Osteocyte (in vitro differentiated cells): ENCODE results near the gene RABGAP1L. TPM values are rescaled to one million over a fixed set of nuclear protein-coding genes. Genes with fewer than 3 reads are reported as not detected.
"Not testable (repeated sequence)": the region's sequence is repeated elsewhere in the genome, so short reads cannot be mapped to it uniquely, and the experiment has no call there.

ENCODE experiments used
- DNase-seq: peaks from one replicate; pipeline ENCODE4 v3.0.0; 2021; ENCODE audit warnings: mixed read lengths; ENCODE audit not compliant: unreplicated experiment; ENCODE audit errors: extremely low spot score
- H3K27ac Mint-ChIP-seq: one replicate; pipeline ENCODE4 v1.8.0; 2021; ENCODE audit warnings: mild to moderate bottlenecking, mixed read lengths; ENCODE audit not compliant: unreplicated experiment
- H3K27me3 Mint-ChIP-seq: one replicate; pipeline ENCODE4 v1.8.0; 2021; ENCODE audit warnings: mixed read lengths; ENCODE audit not compliant: unreplicated experiment
- H3K36me3 Mint-ChIP-seq: one replicate; pipeline ENCODE4 v1.8.0; 2021; ENCODE audit warnings: mixed read lengths; ENCODE audit not compliant: unreplicated experiment
- H3K4me1 Mint-ChIP-seq: one replicate; pipeline ENCODE4 v1.8.0; 2021; ENCODE audit warnings: mixed read lengths; ENCODE audit not compliant: unreplicated experiment
- H3K4me3 Mint-ChIP-seq: one replicate; pipeline ENCODE4 v1.8.0; 2021; ENCODE audit warnings: mild to moderate bottlenecking, moderate library complexity, mixed read lengths; ENCODE audit not compliant: unreplicated experiment
- H3K9me3 Mint-ChIP-seq: one replicate; pipeline ENCODE4 v1.8.0; 2021; ENCODE audit warnings: mixed read lengths; ENCODE audit not compliant: unreplicated experiment
- CTCF ChIP-seq: fragments of 200-600 bp; sonication (generic); IDR thresholded peaks from 2 replicates; pipeline ENCODE4 v1.5.0; 2021; ENCODE audit warnings: antibody characterized with exemption, mild to moderate bottlenecking, moderate library complexity
- total RNA-seq: library from RNA; stranded (reverse); gene quantifications from 2 replicates; pipeline ENCODE4 v1.2.1, GENCODE V29; 2021

Gene RABGAP1L
- total RNA-seq, 1 donor from 2014 or later: 29.3 TPM

GRCh38 chr1:175019524-175019923 lies 860.2 kb downstream of the RABGAP1L start:
- H3K9me3 Mint-ChIP-seq: peaks cover under 1% of the 10 kb centered on the region
- peaks cover 18% of the 10 kb centered on the region for H3K36me3 Mint-ChIP-seq
- H3K27me3 Mint-ChIP-seq: no peaks in the 10 kb centered on the region
- DNase-seq: no peak
- H3K4me1 Mint-ChIP-seq: peaks cover 27% of the 10 kb centered on the region
- no peak overlapping the region for H3K27ac Mint-ChIP-seq
- no peak overlapping the region for H3K4me3 Mint-ChIP-seq
- no peak for TF ChIP-seq CTCF

GRCh38 chr1:175023043-175023921 lies 864.0 kb downstream of the RABGAP1L start, which contains the start of gene MRPS14:
Gene MRPS14 (minus strand): TSS chr1:175023425. CDS start chr1:175023408, 17 bp downstream.
- H3K36me3 Mint-ChIP-seq: peaks cover 3% of the 10 kb centered on the region
- peak within 1 kb of the TSS; percentile 89 for H3K4me3 Mint-ChIP-seq
- no peaks in the 10 kb centered on the region for H3K27me3 Mint-ChIP-seq
- DNase-seq: peak; percentile 99
- TF ChIP-seq CTCF: no peak
- peaks cover 22% of the 10 kb centered on the region for H3K4me1 Mint-ChIP-seq
- H3K9me3 Mint-ChIP-seq: peaks cover 6% of the 10 kb centered on the region
- H3K27ac Mint-ChIP-seq: peak within 1 kb of the TSS; percentile 99

- H3K4me1 Mint-ChIP-seq: peaks cover 22% of the 10 kb centered on the region
- not testable (repeated sequence) for DNase-seq, H3K9me3 Mint-ChIP-seq, H3K27me3 Mint-ChIP-seq, H3K36me3 Mint-ChIP-seq
- peak overlapping the region; percentile 99 for H3K27ac Mint-ChIP-seq
- peak overlapping the region; percentile 89 for H3K4me3 Mint-ChIP-seq
These were observed 864.6 kb downstream of the RABGAP1L start for GRCh38 chr1:175023922-175024242.

- H3K9me3 Mint-ChIP-seq: peaks cover 6% of the 10 kb centered on the region
- no peak overlapping the region for H3K4me3 Mint-ChIP-seq
- H3K27me3 Mint-ChIP-seq: no peaks in the 10 kb centered on the region
- H3K4me1 Mint-ChIP-seq: peaks cover 24% of the 10 kb centered on the region
- TF ChIP-seq CTCF: no peak
- no peaks in the 10 kb centered on the region for H3K36me3 Mint-ChIP-seq
- DNase-seq: no peak
- peak overlapping the region; percentile 99 for H3K27ac Mint-ChIP-seq
These were observed 865.5 kb downstream of the RABGAP1L start for GRCh38 chr1:175024773-175025172.

GRCh38 chr1:175033953-175034352 lies 874.6 kb downstream of the RABGAP1L start:
- H3K27me3 Mint-ChIP-seq: no peaks in the 10 kb centered on the region
- TF ChIP-seq CTCF: no peak
- H3K4me3 Mint-ChIP-seq: no peak overlapping the region
- H3K27ac Mint-ChIP-seq: no peak overlapping the region
- DNase-seq: no peak
- H3K36me3 Mint-ChIP-seq: no peaks in the 10 kb centered on the region
- no peaks in the 10 kb centered on the region for H3K9me3 Mint-ChIP-seq
- H3K4me1 Mint-ChIP-seq: peaks cover 14% of the 10 kb centered on the region
